ENCODE data around the gene TWNK. TPM values are rescaled to one million over a fixed set of nuclear protein-coding genes. Genes with fewer than 3 reads are reported as not detected.

TWNK gene
- total RNA-seq, 1 donor from 2014 or later, result 16.8 TPM

DNA sequence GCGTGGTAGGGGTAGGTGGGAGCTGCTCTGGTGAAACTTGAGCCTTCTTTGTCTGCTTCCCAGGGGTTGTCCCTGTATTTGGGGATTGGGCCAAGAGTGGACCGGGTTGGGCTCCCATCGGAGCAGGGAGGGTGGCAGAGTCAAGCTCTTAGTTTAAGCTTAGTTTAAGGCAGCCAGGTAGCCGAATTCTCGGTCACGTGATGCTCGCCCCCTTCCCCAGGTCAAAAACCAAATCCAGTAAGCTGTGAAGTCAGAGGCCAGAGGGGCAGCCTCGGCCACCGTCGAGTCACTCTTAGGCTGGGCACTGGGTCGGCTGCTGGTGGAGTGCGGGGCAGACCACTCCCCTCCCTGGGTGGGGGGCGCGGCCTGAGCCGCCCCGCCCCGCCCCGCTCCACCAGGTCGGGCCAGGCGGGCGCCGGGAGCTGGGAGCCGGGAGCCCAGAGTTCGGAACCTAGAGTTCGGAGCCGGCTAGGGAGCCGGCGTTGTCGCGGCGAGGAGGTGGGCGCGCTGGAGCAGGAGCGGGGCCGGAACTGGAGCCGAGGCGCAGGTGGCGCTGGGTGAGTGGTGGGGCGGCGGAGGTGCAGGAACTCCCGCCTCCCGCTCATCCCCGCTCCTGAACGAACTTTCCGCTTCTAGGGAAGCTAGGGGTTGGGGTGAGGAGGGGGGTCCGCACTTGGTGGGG is 9.5 kb downstream of the TWNK start:
- DNase-seq (ENCODE audit: low read depth), result no peak

DNA sequence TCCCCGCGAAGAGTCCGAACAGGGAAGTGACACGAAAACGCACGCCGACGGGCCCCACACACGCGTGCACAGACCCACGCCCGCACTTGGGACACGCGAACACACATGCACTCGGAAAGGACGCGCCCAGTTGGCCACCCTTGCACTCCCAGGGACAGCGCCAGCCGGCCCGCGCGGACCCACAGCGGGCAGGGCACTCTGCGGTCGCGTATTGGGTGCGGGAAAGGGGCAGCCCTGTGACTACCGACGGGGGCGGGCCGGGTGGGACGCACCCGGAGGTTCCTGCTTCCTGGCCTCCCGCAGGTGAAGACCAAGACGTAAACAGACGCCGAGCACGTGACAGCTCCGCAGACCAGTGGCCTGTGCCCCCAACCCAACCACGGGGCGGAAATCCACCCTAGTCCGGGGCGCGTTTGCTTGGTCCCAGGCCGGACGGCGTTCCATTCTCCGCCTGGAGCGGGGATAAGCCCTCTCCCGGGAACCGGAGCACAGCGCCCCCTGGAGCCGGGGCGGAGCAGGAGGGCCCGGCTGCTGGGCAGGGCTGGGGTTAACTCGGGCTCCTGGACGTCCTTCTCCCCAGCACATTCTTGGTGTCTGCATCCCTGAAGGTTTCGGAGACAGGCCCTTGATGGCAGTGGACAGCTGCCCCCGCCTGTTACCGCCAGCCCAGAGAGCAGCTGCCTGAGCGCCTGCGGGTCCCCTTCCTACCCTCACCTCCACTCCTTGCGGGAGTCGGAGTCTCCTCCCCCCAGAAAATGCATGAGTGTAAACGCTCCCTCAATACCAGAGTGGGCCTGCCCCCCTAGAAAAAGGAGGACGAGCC is 10.2 kb downstream of the TWNK start:
- peak; percentile 46 for DNase-seq (ENCODE audit: low read depth)

DNA sequence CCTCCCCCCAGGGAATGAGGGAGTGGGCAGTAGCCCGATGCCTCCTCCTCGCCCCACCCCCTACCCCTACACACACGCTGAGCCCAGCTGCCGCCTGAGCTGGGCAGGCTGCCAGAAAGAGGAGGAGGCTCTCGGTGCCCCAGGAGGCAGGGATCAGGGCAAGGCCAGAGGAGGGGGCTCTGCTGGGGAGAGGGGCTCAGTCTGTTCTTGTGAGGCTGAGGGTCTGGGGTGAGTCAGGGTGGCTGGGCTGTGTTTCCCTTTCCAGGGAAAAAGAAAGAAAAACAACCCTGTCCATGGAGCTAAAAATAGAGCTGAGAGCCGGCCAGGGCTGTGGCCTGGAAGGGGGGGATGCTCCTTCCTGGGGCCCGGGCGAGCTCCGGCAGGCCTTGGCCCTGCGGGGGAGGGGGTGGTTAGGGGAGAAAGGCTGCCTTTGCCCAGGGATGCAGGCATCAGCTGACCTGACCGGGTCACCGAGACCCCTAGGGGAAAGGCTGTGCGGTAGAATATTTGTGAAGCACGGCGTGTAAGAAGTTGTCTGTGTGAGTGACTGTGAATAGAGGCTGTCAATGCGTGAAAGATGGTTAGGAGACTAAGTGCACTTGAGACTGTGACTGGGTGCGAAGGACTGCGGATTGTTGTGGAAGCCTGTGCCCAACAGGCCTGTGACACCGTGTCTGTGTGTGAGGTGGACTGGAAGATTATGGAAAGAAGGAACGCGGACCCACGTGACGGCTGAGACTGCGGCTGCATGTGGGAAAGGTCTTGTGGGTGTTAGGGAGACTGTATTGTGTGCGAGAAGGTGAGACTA is 11.0 kb downstream of the TWNK start:
- DNase-seq (ENCODE audit: low read depth), result peak; percentile 53

DNA sequence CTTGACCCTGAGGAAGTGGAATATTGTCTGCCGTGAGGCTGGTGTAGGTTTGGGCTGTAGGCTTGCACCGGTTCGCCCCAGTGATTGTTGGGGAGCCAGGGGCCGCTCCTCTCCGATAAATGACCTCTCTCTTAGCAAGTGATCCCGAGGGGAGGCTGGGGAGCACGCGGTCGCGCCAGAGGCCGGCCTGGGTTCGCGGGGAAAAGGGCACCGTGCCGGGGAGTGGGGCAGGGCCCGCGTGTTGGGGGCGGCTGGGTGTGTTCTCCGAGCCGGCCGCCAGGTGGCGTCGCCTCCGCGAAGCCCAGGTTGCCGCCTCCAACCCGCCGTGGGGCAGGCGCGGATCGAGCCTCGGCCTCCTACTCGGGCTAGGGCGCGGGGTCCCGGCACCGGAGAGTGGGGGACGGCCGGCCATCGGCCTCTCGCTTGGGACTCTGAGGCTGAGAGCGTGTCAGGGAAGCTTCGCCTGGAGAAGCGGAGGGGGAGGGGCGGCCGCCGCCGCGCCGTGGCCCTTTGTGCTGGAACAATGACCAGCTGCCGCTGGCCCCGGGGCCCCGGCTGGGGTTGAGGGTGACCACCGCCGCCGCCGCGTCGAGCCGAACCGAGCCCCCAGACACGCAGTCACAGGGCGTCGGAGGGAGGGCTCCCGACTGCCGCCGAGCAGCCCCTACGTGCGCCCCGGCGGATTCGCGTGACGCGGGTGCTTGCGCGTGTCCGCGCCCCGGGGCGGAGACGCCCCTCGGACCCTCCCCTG is 11.8 kb downstream of the TWNK start:
- no peak for DNase-seq (ENCODE audit: low read depth)

DNA sequence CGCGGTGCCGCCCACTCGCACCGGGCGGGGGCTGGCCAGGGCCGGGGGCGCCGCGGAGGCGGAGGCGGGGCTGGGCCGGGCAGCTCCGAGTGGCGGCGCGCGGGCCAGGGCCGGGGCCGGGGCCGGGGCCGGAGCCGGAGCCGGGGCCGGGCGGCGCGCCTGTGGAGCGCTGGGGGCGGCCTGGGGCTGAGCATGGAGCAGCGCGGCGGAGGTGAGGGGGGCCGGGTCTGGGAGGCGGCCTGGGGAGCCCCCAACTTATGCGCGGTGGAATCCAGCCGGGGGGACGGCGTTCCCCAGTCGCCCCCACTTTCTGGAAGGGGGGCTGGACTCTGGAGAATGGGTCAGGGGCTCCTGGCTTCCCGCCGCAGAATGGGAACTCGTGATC is 12.4 kb downstream of the TWNK start, which contains the start of gene LZTS2:
Gene LZTS2, plus strand, starts transcription at position 67 of the 385 bp plus-strand sequence. CDS start 2,731 bp downstream, outside the sequence.
- no peak for DNase-seq (ENCODE audit: low read depth)

DNA sequence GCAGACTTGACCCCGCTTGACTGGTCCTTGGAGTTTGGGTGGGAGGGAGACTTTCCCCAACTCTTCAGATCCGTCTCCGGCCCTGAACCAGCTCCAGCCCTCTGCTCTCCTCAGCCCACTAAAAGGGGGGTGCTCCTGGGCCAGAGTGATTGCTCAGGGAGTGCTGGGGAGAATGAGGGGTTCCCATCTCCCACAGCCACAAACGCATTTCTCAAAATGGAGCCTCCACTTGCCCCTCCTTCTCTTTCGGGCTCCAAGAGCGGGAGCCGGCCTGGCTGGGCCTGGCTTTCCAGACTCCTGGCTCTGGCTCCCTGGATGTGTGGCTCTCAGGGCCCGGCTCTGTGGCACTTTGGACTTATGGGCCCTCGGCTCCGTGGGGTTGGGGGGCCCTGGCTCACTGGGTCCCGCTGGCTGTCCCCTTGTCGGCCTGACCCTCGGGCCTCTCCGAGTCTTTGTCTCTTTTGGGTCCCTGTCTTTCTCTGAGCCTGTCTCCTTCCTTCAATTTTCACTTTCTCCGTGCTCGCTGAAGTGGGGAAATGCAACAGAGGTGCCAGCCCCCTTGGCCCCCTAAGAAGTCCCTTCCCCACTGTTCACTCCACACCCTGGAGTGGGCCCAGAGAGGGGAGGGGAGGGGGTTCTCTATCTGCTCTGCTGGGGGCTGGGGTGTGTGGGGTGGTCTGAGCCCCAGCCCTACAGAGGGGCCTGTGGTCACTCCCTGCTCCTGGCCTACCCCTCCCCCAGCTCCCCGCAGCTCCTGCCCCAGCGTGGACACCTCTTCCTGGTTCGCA is 13.0 kb downstream of the TWNK start:
- DNase-seq (ENCODE audit: low read depth), result no peak

DNA sequence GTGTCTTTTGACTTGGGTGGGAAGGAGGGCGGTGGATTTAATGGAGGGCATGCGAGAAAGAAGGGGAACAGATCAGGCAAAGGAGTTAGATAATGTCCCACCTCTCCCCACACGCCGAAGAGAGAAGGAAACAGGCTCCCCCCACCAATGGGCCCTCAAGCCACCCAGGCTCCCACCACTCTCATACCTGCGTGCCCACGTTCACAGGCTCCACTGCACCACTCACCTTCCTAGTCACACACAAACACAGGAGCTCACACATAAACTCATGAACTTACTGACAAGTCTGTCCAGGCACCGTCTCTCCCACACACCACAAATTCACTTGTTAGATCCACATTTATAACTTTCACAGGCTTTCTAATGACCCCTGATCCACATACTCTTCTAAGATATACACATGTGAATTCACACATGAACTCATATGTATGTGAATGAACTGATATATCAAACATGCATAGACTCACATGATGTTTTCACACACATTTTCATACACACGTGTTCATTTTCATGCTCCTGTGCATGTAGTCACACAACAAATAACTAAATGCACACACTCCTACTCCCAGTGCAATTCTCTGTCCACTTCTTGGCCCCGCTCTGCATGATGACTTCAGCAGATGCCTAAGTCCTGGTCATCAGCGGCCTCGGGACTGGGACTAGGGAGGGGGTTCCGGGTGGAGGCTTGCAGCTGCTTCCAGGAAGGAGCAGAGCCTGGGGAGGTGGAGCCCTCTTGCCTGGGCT is 13.7 kb downstream of the TWNK start:
- DNase-seq (ENCODE audit: low read depth), result peak; percentile 81

DNA sequence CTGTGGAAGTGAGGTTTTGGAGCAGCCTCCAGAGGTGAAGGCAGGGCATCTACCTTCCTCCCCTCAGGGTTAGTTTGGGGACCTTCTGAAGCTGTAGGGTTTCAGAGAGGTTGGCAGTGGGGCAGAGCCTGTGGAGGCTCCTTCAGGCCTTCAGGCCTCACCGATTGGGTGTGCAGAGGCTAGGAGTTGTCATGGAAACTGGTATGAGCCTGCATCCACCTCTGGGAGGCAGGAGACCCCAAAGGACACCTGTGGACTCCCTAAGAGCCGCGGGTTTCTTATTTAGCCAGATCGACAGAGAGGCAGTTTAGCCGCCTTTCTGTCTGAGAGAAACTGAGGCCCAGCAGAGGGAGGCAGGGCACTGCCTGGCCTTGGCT is 14.3 kb downstream of the TWNK start:
- no peak for DNase-seq (ENCODE audit: low read depth)

DNA sequence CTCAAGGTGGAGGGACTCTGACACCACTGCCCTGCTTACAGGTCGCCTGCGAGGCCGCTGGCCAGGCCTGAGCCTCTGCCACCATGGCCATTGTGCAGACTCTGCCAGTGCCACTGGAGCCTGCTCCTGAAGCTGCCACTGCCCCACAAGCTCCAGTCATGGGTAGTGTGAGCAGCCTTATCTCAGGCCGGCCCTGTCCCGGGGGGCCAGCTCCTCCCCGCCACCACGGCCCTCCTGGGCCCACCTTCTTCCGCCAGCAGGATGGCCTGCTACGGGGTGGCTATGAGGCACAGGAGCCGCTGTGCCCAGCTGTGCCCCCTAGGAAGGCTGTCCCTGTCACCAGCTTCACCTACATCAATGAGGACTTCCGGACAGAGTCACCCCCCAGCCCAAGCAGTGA is 15.1 kb downstream of the TWNK start:
- DNase-seq (ENCODE audit: low read depth), result no peak

DNA sequence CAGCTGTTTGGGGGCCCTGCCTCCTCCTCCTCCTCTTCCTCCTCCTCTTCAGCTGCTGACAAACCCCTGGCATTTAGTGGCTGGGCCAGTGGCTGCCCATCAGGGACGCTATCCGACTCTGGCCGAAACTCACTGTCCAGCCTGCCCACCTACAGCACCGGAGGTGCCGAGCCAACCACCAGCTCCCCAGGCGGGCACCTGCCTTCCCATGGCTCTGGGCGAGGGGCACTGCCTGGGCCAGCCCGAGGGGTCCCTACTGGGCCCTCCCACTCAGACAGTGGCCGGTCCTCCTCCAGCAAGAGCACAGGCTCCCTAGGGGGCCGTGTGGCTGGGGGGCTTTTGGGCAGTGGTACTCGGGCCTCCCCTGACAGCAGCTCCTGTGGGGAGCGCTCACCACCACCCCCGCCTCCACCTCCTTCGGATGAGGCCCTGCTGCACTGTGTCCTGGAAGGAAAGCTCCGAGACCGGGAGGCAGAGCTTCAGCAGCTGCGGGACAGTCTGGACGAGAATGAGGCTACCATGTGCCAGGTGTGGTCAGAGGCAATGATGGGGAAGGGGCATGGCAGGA is 16.4 kb downstream of the TWNK start:
- no peak for DNase-seq (ENCODE audit: low read depth)

DNA sequence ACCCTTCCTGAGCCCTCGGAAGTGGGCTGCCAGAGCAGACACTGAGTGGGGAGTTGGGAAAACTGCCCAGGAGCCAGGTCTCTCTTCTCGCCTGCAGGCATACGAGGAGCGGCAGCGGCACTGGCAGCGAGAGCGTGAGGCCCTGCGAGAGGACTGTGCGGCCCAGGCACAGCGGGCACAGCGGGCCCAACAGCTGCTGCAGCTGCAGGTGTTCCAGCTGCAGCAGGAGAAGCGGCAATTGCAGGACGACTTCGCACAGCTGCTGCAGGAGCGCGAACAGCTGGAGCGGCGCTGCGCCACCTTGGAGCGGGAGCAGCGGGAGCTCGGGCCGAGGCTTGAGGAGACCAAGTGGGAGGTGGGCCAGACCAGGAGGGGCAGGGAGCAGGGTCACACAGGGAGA is 18.0 kb downstream of the TWNK start:
- no peak for DNase-seq (ENCODE audit: low read depth)

DNA sequence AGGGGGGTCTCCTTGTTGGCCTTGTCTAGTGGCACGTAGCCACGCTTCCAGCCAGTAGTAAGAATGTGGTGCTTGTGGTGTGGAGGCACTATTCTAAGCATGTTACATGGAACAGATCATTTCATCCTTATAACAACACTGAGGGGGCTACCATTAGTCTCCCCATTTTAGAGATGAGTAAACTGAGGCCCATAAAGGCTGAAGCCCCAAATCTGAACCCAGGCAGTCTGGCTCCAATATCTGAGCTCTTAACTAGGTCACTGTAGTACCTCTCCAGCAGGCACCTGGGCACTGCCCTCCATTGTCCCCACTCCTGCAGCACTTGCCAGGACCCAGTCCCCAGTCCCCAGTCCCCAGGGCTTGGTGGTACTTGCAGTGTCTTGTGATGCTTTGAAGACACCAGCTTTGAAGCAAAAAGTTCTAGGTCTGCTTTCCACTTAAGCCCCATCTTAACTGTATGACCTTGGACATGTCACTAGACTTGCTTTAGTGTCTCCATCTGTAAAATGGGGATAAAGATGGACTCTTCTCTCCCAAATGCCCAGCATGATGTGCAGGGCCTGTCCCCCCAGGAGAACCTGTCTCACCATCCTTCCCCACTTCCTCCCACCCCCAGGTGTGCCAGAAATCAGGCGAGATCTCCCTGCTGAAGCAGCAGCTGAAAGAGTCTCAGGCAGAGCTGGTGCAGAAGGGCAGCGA is 18.7 kb downstream of the TWNK start:
- no peak for DNase-seq (ENCODE audit: low read depth)

DNA sequence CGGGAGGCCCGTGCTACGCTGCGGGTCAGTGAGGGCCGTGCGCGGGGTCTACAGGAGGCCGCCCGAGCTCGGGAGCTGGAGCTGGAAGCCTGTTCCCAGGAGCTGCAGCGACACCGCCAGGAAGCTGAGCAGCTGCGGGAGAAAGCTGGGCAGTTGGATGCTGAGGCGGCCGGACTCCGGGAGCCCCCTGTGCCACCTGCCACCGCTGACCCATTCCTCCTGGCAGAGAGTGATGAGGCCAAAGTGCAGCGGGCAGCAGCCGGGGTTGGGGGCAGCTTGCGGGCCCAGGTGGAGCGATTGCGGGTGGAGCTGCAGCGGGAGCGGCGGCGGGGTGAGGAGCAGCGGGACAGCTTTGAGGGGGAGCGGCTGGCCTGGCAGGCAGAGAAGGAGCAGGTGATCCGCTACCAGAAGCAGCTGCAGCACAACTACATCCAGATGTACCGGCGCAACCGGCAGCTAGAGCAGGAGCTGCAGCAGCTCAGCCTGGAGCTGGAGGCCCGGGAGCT is 19.3 kb downstream of the TWNK start:
- no peak for DNase-seq (ENCODE audit: low read depth)

DNA sequence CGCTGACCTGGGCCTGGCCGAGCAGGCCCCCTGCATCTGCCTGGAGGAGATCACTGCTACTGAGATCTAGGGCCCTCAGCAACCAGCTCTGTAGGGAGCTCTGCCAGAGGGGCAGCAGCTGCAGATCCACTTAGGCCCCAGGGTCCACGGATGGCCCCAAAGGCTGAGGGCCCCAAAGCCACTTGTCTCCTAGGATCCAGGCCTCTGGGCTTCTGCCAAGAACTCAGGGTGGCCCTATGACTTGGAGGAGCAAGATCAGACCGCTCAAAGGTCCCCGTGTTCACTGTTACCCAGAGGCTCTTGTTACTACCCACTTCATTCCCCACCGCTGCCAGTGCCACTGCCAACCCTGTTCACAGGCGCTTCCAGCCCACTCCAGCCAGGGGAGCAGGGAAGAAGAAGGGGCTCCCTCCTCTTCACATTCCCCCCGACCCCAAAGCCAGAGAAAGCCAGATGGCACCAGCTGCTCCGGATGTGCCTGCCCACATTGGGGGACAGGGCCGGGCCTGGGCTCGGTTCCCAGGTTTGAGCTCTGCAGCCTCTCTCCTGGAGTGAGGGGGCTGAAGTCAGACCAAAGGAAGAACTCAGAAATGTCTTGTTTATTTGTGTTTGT is 19.9 kb downstream of the TWNK start:
- no peak for DNase-seq (ENCODE audit: low read depth)

DNA sequence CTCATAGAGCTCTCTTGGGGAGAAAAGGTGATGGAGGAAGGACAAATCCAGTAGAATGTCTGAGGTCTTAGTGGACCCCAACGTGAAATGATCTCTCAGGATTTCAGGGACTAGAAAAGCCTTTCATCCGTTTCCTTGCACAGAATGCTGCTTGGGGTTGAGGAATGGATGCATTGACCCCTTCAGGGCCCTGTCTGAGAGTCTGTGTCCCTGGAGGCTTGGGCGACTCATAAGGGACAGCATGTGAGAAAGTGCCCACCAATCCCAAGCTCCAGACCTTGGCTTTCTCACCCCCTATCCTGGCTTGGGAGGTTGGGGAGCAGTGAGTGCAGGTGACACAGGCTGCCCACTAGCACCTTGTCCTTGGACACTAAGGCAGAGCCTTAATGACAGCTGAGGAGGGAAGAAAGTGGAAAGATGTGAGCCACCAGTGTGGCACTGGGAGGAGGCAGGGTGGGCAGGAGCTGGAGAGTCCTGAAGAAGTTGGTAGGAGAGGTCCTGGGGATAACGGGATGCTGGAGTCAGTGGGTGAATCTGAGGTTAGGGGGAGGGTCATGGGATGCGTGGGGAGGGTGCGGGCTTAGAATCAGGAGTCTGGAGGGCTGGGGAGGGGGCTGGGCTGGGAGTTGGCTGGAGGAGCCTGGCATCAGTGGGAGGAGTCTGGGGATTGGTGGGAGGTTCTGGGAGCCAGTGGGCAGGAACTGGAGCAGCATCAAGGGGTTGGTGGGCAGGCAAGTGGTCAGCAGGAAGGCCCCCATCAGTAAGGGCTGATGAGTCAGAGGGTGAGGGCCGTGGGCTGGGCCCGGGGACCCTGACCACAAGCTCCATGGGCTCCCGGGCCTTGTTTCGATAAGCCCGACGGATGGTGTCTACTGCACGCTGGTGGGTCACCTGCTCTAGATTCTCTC is 20.8 kb downstream of the TWNK start:
- no peak for DNase-seq (ENCODE audit: low read depth)

DNA sequence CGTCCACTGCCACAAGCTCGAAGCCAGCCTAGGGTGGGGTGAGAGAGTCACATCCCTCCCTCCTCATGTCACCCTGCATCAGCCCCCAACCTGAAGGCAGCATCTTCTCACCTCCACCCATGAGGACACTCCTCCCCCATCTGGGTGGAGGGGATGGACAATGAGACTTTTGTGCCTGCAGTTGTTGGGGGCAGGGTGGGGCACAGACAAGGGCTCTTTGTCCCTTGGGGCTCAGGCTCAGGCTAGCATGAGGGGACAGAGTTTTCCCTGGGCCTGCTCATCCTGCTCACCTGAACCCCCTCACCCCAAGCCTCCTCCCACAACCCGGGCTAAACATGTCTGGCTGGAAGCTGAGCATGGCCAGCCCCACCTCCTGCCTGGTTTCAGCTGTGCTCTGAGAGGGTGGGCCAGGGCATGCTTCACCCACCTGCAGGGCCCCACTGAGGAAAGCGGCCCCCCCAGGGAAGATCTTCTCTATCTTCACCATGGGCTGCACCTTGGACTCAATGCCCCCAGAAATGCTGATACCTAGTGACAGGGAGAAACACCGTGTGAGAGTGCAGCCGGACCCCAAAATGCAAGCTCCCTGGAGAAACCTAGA is 21.6 kb downstream of the TWNK start:
- DNase-seq (ENCODE audit: low read depth), result no peak

DNA sequence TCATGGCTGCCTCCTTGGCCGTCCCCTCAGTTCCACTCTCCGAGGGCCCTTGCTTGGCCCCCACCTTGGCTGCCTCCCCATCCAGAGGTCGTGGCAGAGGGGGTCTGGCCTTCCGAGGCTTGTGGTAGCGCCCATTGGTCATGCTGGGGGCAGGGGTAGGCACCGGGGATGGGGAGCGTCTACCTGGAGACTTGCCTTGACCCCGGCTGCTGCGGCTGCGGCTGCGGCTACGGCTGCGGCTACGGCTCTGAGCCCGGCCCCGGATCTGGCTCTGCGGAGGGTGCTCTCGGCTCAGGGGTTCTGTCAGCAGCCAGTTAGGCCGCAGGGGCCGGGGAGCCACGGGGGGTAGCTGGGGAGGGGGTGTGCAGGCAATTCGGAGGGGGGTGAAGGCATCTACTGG is 23.0 kb downstream of the TWNK start:
- DNase-seq (ENCODE audit: low read depth), result no peak

Data from renal cortical epithelial cell (primary cell).